ENCODE measurements around the gene MAT1A. TPM values are rescaled to one million over a fixed set of nuclear protein-coding genes. Genes with fewer than 3 reads are reported as not detected.

MAT1A gene
- total RNA-seq, 6 experiments from 2014 or later = 430 to 1,200 (median 741) TPM

DNA sequence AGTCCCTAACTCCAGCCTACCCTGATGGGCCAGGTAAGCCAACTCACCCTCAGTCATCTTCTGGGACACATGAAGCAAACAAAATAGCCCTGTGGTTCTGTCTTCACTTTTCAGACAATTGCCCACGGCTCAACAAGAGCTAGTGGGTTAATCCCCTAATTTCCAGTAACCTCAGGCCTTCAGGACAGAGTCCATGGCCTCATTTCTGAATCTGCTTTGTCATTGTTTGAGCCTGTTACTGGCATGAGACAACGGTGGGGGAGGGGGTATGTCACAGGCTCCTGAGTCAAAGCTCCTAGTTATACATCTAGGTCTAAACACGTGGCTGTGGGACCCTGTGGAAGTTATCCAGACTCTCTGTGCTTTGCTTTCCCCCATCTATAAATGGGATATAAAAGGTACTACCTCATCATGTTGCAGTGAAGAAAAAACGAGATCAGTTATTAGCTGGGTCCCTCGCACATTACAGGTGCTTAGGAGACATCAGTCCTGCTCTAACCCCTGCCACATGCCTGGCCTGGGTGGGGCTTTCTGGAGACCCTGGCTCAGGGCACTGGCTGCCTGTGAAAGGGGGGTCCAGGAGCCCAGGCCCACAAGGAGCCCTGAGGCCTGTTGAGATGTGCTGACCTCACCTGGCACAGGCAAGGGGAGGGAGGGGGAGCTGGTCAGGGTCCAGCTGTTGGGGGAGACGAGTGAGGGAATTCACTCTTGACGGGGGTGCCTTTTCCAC is 16.5 kb downstream of the MAT1A start:
- DNase-seq (peak in 2 of 3 donors; percentile 69 to 78), ATAC-seq (peak; percentile 51 to 61 (median 52))
- intact Hi-C loops (cut with DNase I) = no loop called here
- peaks cover 0 to 68% (median 37%) of the 10 kb centered on the region in 4 donors for H3K36me3 ChIP-seq
- H3K27me3 ChIP-seq = no peaks in the 10 kb centered on the region
- H3K4me3 ChIP-seq = no peak overlapping the region
- H3K4me1 ChIP-seq = peaks cover 0 to 59% (median 16%) of the 10 kb centered on the region in 4 donors
- TF ChIP-seq POLR2A (IDR thresholded peaks at IDR 0.05) (no peak), CTCF (IDR thresholded peaks at IDR 0.05) (no peak)
- peak overlapping the region; percentile 47 to 73 (median 71) for H3K27ac ChIP-seq
- H3K9me3 ChIP-seq = no peaks in the 10 kb centered on the region
- 17% methylated on average over 6 of the region's 7 CpGs for WGBS (ENCODE audit: insufficient coverage, low coverage, low lambda C conversion rate, missing lambda C conversion rate)

DNA sequence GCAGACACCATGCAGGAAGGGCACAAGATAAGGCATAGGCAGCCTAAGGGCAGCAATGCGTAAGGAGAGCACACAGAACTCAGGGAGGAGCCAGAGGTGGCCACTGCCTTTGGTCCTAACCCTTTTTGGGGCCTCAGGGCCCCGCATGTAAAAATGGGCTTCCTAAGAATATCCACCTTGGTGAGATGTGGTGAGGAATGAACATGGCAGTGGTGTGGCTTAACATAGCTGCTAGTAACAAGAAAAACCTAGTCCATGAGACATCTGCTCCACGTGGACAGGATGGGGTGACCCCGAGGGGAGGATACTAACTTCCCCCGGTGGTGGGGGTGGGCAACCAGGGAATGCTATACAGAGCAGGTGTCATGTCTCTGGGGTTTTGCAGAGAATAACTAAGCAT is 18.0 kb downstream of the MAT1A start:
- Histone ChIP-seq H3K27me3 (no peaks in the 10 kb centered on the region), H3K27ac (peak overlapping the region in 1 of 3 donors; percentile 73), H3K36me3 (peaks cover 0 to 53% (median 29%) of the 10 kb centered on the region in 4 donors), H3K9me3 (no peaks in the 10 kb centered on the region), H3K4me1 (peaks cover 0 to 44% (median 9%) of the 10 kb centered on the region in 4 donors), H3K4me3 (no peak overlapping the region)
- no peak for TF ChIP-seq POLR2A (IDR thresholded peaks at IDR 0.05)
- TF ChIP-seq CTCF (IDR thresholded peaks at IDR 0.05) = no peak
- intact Hi-C loops (cut with DNase I) = no loop called here
- ATAC-seq = peak in 2 of 4 donors; percentile 1
- DNase-seq = peak in 1 of 3 donors; percentile 15
- 65% methylated on average over 5 of the region's 5 CpGs for WGBS (ENCODE audit: insufficient coverage, low coverage, low lambda C conversion rate, missing lambda C conversion rate)

DNA sequence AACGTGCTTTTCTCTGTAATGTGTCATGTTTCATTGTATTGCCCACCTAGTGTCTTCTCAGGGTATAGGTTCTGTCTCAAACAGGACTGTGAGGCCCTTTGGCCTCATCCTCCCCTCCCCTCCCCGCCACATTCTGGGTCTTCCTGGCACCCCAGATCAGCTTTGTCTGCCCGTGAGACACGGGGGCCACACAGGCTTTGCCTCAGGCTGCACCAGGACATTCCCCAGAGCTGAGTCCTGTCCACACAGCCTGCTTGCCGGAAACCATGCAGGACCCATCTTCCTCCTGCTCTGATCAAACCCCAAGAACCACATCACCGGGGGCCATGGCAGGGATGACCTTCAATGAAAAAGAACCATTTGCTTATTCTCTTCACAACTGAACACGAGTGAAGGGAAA is 18.6 kb downstream of the MAT1A start:
- H3K9me3 ChIP-seq = no peaks in the 10 kb centered on the region
- no peak for TF ChIP-seq CTCF (IDR thresholded peaks at IDR 0.05)
- intact Hi-C loops (cut with DNase I) = no loop called here
- ATAC-seq = no peak
- DNase-seq = peak in 1 of 3 donors; percentile 42
- H3K27me3 ChIP-seq = no peaks in the 10 kb centered on the region
- H3K4me1 ChIP-seq = peaks cover 0 to 39% (median 6%) of the 10 kb centered on the region in 4 donors
- peak overlapping the region in 1 of 3 donors; percentile 73 for H3K27ac ChIP-seq
- no peak overlapping the region for H3K4me3 ChIP-seq
- WGBS (ENCODE audit: insufficient coverage, low coverage, low lambda C conversion rate, missing lambda C conversion rate) = 66% methylated on average over 5 of the region's 7 CpGs
- peaks cover 0 to 48% (median 26%) of the 10 kb centered on the region in 4 donors for H3K36me3 ChIP-seq

DNA sequence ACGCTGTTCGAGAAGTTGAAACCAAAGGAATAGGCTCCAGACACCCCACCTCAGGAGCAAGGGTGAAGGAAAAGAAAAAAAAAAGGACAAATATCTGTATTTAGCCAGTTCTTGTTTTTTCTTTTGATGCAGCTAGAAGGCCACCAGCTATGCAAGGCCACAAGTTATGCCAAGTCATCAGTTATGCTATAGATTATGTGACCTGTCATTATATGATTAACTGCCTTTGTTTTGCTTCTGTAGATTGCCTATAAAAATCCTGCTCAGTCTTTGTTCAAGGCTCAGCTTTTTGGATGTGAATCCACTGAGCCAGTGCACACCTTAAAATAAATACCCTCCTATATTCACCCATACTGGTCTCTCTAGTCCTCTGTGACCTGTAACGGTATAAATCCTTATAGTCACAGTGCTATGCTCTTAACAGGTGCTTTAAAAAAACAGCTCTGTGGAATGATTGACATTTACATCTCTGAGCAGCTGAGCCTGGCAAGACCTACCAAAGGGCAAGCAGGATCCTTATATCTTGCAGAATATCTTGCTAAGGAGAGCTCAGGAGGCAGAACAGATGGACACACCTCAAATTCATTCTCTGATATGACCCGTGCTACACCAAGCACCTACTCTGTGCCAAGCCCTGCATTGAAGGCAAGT is 20.4 kb downstream of the MAT1A start:
- DNase-seq = peak in 1 of 3 donors; percentile 32
- H3K9me3 ChIP-seq = no peaks in the 10 kb centered on the region
- no peaks in the 10 kb centered on the region for H3K27me3 ChIP-seq
- TF ChIP-seq CTCF (IDR thresholded peaks at IDR 0.05) (no peak), POLR2A (IDR thresholded peaks at IDR 0.05) (no peak)
- H3K4me1 ChIP-seq = peaks cover 0 to 20% (median under 1%) of the 10 kb centered on the region in 4 donors
- intact Hi-C loops (cut with DNase I) = loop anchor here in 1 of 2 donors (10.0 kb wide), 1 partner anchor 56 kb away; no protein-coding TSS in a partner anchor
- peaks cover 0 to 29% (median 14%) of the 10 kb centered on the region in 4 donors for H3K36me3 ChIP-seq
- peak overlapping the region in 1 of 3 donors; percentile 14 for H3K27ac ChIP-seq
- peak in 1 of 4 donors; percentile 0 for ATAC-seq
- H3K4me3 ChIP-seq = no peak overlapping the region
- 33% methylated on average over 4 of the region's 4 CpGs for WGBS (ENCODE audit: insufficient coverage, low coverage, low lambda C conversion rate, missing lambda C conversion rate)
